ENCODE results near the gene MATN1. TPM values are rescaled to one million over a fixed set of nuclear protein-coding genes. Genes with fewer than 3 reads are reported as not detected.
A peak's percentile ranks its signal among the peaks of the same experiment; 100 is the strongest.
"Not testable (repeated sequence)": the region's sequence is repeated elsewhere in the genome, so short reads cannot be mapped to it uniquely, and the experiment has no call there.

The MATN1 gene, protein sequence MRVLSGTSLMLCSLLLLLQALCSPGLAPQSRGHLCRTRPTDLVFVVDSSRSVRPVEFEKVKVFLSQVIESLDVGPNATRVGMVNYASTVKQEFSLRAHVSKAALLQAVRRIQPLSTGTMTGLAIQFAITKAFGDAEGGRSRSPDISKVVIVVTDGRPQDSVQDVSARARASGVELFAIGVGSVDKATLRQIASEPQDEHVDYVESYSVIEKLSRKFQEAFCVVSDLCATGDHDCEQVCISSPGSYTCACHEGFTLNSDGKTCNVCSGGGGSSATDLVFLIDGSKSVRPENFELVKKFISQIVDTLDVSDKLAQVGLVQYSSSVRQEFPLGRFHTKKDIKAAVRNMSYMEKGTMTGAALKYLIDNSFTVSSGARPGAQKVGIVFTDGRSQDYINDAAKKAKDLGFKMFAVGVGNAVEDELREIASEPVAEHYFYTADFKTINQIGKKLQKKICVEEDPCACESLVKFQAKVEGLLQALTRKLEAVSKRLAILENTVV
- total RNA-seq: not detected
- long read RNA-seq, partial matches to known transcripts: 1 of 1 reads
- long read RNA-seq, other reads (novel, unspliced or antisense): 0 of 1 reads

DNA sequence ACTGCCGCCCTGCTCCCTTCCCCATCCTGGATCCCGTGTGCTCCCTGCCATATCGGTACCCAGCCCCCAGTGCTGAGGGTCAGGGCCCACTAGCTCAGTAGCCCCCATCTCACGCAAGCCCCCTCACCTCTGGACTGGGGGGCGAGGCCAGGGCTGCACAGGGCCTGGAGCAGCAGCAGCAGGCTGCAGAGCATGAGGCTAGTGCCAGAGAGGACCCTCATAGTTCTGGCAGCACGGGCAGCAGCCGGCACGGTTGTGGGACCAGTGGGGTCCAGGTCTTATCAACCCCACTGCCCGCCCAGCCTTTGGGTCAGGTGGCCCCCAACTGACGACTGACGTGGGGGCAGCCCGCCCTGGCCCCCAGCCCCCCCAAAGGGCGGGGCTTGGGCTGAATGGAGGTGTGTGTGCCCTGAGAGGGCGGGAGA lies at the start of gene MATN1:
TSS of gene MATN1 (minus strand) at position 255 of the 425 bp plus-strand sequence. CDS start at position 221, 34 bp downstream.
- DNase-seq (no peak), ATAC-seq (no peak)
- intact Hi-C loops (cut with DNase I, micrococcal nuclease): loop anchor here (5.0 to 10.0 kb wide), 2 partner anchors 54 to 191 kb away; no protein-coding TSS in a partner anchor

DNA sequence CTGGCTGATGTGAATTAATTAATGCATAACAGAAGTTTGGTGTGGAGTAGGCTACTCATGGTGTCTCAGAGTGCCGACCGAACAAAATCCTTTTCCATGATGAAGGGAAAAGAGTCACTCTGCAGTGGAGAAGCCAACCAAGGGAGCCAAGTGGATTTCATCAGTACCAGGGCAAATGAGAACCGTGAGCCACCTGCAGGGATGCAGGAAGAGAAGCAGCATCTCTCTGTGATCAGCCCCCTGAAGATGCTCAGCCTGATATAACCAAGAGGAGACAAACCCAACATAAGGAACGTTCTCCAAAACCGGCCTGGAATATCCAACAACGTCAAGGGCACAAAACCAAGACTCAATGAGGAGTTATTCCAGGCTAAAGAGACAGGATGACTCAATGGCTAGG lies 47.6 kb upstream of the MATN1 start:
- intact Hi-C loops (cut with DNase I, micrococcal nuclease): no loop called here
- ATAC-seq (no peak), DNase-seq (no peak)

DNA sequence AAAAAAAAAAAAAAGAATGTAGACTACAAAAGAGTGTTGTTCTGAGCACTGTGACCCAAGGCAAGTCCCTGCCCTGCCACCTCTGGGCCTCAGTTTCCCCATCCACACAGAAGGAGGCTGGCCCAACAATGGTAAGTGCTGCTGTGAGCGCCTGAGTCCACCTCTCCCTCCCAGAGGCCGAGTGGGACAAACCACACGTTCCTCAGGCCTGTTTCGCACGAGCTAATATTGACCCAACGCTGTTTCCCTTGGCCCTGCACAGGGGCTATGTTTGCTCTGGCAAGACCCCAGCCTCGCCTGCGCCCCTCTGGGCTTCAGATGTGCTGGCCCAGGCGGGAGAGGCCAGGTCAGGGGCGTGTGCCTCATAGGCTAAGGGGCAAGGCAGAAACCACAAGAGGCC lies 46.8 kb upstream of the MATN1 start:
- intact Hi-C loops (cut with DNase I, micrococcal nuclease): no loop called here
- DNase-seq: no peak
- ATAC-seq: no peak

DNA sequence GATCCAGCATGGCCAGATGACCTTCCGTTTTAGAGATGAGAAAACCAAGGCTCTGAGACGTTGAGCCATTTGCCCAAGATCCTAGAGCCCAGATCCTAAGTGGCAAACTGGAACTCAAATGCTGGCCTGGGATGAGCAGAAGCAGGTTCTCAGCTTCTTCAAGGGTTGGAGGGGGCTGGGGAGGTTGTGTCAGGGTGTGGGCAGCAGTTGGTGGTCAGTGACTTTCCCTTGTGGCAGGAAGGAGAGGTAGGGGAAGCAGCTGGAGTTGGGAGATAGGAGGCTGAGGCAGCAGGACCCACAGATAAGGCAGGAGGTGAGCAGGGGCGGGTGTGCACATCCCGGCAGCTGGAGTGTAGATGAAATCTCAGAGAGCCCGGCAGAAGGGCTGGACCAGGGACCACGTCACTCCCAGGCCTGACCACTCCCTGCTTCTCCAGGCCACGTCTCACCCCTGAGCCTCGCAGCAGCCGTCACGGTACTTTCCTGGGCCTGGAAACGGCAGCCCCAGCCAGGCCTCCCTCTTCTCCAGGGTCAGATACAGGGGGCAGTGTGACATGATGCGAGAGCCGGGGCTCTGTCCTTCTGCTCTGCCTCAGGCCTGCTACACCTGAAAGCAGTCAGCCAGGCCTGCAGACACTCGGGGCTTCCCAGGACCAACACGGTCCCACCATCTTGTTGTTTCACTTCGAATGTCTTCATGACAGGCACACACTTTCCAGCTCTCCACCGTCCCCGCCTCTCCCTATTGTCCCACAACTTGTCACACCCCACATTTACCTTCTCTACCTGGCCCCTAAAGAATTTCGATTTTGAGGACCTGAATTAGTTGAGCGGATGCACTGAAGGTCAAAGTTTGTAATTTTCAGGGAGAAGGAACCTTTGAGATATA lies 45.7 kb upstream of the MATN1 start:
- DNase-seq (no peak), ATAC-seq (no peak)
- intact Hi-C loops (cut with DNase I, micrococcal nuclease): no loop called here

DNA sequence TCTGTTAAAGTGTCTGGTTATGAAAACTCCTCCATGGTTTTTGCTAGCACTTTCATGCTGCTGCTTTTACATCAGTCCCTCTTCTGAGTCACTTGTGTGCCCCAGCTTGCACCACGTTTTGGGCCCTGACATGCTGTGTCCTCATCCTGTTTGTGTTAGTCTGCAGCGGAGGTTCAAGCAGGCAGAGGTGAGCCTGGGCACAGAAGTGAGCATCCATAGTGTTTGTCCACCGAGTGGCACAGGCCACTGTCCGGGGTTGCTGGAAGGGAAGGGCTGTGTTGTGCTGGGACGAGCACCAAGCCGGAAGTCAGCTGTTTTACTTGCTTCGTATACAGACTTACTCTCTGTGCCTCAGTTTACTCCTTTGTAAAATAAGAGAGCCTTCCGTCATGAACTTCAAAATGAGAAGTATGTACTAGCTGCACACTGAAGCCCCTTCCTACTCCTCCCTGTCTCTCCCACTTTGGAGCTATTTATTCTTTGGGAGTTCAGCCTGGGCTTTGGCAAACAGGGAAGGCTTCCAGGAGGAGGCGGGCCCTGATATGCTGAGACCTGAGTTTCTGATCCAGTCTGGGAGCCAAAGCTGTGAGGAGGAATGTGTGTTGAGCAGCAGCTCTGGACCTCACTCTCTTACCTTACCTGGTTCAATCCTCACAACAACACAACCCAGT lies 44.9 kb upstream of the MATN1 start:
- intact Hi-C loops (cut with DNase I, micrococcal nuclease): no loop called here
- DNase-seq: no peak
- no peak for ATAC-seq

DNA sequence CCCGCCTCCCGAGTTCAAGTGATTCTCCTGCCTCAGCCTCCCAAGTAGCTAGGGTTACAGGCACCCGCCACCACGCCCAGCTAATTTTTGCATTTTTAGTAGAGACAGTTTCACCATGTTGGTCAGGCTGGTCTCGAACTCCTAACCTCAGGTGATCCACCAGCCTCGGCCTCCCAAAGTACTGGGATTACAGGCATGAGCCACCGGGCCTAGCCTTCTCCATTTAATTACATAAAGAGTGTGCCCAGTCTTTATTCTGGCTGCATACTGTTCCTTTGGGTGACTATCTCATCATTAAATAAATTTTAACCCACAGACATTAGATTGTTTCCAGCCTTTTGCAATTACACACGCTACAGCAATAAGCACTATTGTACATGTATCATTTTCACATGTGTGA lies 43.6 kb upstream of the MATN1 start:
- DNase-seq; intact Hi-C loops (cut with DNase I, micrococcal nuclease); ATAC-seq: not testable (repeated sequence)

DNA sequence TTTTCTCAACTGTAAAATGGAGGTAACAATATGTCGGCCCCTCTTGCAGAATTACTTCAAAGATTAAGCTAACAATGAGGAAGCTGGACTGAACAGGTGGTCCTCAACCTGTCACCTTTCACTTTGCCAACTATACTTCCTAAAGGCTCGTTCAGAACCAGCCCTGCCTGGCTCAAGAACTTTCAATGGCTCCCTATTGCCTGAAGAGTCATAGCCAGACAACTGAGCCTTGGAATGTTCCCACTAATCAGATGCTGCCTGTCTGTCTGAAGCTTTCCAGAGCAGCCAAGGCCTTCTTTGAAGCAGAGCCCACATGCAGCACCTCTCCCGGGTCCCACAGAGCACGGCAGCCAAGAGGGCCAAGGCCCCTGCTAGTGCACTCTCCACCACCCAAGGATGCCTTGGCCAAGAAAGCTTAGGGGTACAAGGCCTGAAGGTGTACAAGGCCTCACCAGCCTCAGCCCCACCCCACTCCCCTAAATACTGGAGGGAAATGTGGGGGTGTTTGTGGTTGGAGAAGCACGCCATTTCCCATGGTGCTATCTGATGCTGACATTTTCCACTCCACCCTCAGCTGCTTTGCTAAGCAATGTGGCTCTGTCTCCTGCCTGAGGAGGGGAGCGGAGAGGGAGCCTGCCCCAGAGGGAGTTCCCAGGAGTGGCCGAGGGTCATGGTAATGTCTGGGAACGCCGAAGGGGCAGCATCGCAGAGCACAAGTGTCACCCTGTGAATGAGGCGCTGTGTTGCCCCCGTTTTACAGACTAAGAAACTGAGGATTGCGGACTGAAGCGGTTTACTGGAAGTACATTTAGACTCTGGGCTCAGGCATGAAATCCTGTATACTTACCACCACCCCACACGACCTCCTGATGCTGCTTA lies 42.4 kb upstream of the MATN1 start:
- DNase-seq (no peak), ATAC-seq (no peak)
- intact Hi-C loops (cut with DNase I, micrococcal nuclease): no loop called here

DNA sequence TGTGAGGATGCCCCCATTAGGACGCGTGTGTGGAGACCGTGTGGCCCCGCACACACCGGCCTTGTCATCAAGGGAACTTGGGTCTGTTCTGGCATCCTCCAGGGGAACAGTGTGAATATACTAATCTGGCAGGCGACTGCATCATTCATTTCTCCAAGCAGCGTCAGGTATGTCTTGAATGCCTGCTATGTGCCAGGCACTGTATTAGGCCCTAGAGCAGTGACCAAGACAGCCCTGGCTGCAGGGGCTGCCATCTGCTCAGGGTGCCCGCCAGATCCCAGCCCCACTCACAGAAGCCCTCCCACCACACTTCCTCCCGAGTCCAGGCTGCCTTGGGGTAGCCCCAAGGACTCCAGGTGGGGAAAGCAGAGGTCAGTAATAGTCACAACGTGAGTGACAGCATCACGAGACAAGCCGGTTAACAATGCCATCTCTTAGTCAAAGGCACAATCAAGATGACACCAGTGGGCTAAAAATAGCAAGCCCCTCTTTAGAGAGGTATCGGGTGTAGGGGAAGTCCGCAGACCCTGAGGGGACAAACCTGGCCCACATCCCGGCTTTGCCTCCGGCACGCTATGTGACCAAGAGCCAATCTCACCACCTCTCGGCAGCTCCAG lies 41.7 kb upstream of the MATN1 start:
- DNase-seq (no peak), ATAC-seq (no peak)
- intact Hi-C loops (cut with DNase I, micrococcal nuclease): no loop called here

DNA sequence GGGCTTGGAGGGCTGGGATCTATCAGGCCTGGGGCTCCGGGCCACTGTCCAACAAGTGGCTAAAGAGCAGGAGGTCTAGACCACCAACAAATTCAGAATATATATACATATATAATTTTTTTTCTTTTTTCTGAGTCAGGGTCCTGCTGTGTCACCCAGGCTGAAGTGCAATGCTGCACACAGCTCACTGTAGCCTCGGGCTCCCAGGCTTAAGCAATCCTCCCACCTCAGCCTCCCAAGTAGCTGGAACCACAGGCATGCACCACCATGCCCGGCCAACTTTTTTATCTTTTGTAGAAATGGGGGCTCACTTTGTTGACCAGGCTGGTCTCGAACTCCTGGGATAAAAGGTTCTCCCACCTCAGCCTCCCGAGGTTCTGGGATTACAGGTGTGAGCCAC lies 41.0 kb upstream of the MATN1 start:
- ATAC-seq: no peak
- intact Hi-C loops (cut with DNase I, micrococcal nuclease): no loop called here
- DNase-seq: no peak

DNA sequence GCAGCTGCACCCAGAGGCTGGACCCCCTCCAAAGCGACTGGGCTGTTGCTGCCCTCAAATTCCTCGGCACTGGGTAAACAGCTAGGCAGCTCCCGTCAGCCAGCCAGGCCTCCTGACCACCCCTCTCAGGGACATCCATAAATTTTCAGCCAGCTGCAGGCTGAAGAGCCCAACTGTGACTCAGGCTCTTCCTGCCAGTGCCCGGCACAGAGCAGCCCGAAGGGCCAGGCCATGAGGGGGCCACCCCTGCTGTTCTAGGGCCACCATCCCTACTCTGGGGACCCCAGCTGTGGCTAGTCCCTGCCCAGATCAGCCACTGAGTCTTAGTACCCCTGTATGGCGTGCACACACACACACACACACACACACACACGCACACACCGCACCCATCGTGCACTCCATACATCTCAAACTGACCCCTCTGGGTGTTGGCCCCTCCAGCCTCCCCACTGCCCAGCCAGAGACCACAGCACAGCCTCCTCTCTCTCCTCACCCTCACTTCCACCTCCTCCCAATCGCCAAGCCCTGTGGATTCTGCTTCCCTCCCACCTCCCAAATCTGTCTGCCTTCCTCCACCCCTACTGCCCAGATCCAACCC lies 40.4 kb upstream of the MATN1 start:
- DNase-seq: no peak
- no peak for ATAC-seq
- intact Hi-C loops (cut with DNase I, micrococcal nuclease): no loop called here

DNA sequence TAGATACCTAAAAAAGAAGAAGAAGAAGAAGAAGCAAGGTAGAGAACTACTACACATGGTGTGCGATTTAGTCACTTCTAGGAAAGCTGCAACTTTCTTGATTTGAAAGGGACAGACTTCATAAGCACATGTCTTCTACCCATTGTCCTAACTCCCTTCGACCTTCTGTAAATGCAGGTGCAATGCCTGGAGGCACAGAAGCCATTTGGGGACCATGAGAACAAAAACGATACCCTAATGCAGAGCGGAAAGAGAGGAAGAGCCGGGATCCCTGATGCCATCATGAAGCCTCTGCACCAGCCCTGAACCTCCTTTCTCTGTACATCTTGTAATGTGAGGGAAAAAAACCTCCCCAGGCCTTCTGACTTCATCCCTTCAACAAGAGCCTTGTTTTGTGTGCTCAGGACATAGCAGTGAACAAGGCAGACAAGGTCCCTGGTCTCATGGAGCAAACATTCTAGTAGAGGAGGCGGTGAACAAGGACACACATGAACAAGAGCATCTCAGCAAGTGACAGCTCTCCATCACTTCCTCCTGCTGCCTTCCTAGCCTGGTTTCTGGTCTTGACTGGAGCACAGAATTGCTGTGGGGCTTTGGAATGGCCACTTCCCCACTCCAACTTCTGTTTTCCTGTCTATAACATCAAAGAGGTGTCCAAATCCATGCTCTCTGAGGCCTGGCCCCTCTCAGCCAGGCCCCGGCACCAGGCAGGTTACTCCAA lies 39.7 kb upstream of the MATN1 start:
- intact Hi-C loops (cut with DNase I, micrococcal nuclease): no loop called here
- no peak for DNase-seq
- no peak for ATAC-seq

DNA sequence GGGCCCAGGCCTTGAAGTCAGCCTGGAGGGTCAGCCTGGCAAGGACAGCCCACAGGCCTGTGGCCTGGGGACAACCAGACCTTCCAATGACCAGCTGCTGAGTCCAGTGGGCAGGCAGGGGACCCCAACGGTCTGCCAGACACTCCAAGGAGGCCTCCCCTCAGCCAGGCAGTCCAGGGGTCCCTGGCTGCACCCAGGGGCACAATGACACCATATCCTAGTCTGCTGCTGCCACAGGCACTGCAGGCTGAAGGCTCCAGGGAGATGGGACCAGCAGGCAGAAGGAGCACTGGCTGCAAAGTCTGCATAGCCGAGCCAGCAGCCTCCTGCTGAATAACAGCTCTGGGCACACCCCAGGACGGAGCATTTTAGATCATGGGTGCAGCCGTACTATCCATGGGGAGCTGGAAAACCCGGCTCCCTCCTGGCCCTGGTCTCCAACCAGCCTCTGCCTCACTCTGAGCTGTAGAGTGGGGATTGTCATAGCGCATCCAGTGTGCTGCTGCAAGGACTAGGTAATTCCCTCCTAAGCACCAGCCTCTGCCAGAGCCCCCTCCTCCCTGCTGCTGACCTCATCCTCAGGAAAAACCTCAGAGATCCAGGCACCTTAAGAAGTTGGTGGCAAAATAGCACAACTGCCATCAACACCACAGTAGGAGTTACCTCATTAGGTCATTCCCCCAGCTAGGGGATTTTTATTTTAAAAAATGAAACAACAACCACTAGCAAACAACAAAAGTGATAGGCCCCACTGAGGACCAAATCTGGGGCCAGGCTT lies 39.0 kb upstream of the MATN1 start:
- no peak for ATAC-seq
- intact Hi-C loops (cut with DNase I, micrococcal nuclease): no loop called here
- DNase-seq: no peak

DNA sequence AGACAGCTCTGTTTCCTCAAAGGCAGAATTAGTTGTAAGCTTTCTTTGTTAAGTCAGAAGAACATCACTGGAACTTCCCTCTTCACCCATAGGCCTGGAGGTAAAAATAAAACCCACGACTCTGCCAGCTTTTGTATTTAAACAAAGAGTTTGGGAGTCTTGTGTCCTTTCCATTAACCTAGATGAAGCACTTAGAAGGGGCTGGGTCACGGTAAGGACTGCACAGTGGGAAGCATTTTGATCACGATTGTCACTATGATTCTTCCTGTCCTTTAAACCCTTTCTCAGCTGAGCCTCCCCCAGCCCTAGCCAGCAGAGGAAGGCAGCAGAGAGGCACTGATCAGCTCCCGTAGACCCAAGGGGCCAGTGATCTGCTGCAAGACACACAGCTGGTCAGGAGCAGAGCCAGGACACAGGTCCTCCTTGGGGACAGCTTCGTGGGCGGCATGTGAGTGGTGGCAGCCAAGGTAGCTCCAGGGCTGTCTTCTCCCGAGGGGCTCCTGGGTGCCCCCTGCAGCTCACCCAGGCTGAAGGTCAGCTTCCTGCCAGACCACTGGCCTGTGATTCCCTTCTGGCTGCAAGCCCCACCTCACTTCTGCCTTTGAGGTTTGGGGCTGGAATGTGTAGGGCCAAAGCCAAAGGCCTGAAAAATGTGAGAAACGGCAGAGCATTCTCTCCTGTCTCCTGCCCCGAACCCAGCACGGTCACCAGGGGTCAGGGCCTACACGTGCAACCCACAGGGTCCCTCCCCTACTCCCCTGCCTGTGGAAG lies 38.2 kb upstream of the MATN1 start:
- DNase-seq (no peak), ATAC-seq (no peak)
- intact Hi-C loops (cut with DNase I, micrococcal nuclease): no loop called here

DNA sequence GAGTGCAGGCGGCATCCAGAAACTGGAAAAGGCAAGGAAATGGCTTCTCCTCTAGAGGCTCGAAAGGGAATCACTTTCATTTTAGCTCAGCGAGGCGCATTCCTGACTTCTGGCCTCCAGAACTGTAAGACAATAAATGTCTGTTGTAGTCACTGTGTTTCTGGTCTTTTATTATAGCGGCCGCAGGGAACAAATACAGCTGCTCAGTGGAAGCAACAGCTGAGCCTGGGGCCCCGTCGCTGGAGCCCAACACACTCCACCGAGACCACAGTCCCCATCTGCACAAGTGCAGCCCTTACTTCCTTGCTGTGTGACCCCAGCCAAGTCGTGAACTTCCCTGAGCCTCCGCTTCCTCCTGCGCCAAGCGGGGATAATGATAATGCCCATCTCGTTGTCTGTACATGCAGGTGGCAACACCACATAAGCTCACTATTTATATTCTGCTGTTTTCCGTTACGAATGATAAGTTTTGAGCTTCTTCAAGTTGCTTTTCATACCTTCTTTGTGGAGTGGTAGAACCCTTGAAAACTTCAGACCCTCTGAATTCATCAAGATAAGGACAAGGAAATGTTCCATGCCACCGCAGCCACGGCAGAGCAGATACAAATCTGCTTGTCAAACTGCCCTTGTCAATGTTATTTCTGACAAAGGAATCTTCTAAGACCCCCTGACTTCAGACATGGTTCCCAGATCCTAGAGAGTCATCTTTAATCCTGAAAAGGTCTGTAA lies 37.4 kb upstream of the MATN1 start:
- intact Hi-C loops (cut with DNase I, micrococcal nuclease): no loop called here
- no peak for DNase-seq
- peak; percentile 60 for ATAC-seq
